Upper lobe of left lung (tissue), 6 donors: ENCODE results near the gene FUCA2. TPM values are rescaled to one million over a fixed set of nuclear protein-coding genes. Genes with fewer than 3 reads are reported as not detected.

Experiments used
- ATAC-seq, 2 donors: fragments of 200-7000 bp; cut with Tn5 transposase; one replicate each; pipeline ENCODE4 v1.9.1; 2022; ENCODE audit warnings: mild to moderate bottlenecking in 2 of 2, moderate library complexity in 2 of 2; ENCODE audit not compliant: low FRiP score in 2 of 2
- DNase-seq, 2 donors: peaks; one replicate each; pipeline ENCODE4 v3.0.0-alpha.2; 2019 to 2020
- H3K27ac ChIP-seq, 4 donors: fragments of 200-600 bp; sonication (generic); one replicate each; pipeline ENCODE4 v1.5.1; 2016 to 2019
- H3K27me3 ChIP-seq, 4 donors: fragments of 200-600 bp; sonication (generic); one replicate each; pipeline ENCODE4 v1.5.1; 2017 to 2019
- H3K36me3 ChIP-seq, 4 donors: fragments of 200-600 bp; sonication (generic); one replicate each; pipeline ENCODE4 v1.5.1; 2016 to 2019
- H3K4me1 ChIP-seq, 4 donors: fragments of 200-600 bp; sonication (generic); one replicate each; pipeline ENCODE4 v1.5.1; 2018 to 2019
- H3K4me3 ChIP-seq, 4 donors: fragments of 200-600 bp; sonication (generic); one replicate each; pipeline ENCODE4 v1.5.1; 2017 to 2019; ENCODE audit warnings: mild to moderate bottlenecking in 2 of 4, moderate library complexity in 1 of 4
- H3K9me3 ChIP-seq, 4 donors: fragments of 200-600 bp; sonication (generic); one replicate each; pipeline ENCODE4 v1.5.1; 2018 to 2019
- EP300 ChIP-seq, 4 donors: sonication (generic); formaldehyde crosslinking; IDR thresholded peaks; one replicate each; pipeline ENCODE4 v1.5.1; 2017; ENCODE audit warnings: antibody characterized with exemption in 4 of 4, control low read depth in 2 of 4
- POLR2A ChIP-seq, 4 donors: fragments of 450-650 bp; IDR thresholded peaks; one replicate each; pipeline ENCODE4 v1.5.1; 2016 to 2017; ENCODE audit warnings: antibody characterized with exemption in 4 of 4, mild to moderate bottlenecking in 2 of 4
- POLR2AphosphoS5 ChIP-seq, 2 donors: sonication (generic); formaldehyde crosslinking; IDR thresholded peaks; one replicate each; pipeline ENCODE4 v1.5.1; 2017; ENCODE audit warnings: antibody characterized with exemption in 2 of 2
- WGBS, 2 donors: methylation state at CpG; one replicate each; pipeline ENCODE4 v1.1.5; 2017 to 2018; 5-methylcytosine and 5-hydroxymethylcytosine counted together
- total RNA-seq, 6 donors: library from RNA; depleted of rRNA in 4 of 6; stranded (reverse); fragments of >200 nt in 4 of 6; gene quantifications; one replicate each; pipeline versions ENCODE4 v1.1.0 to v1.2.1, GENCODE V29; 2016 to 2021
- TF ChIP-seq, protein P1 (sequence below), 6 experiments: fragments of 450-650 bp in 4 of 6; fragments of 200-600 bp in 2 of 6; sonication (generic) in 2 of 6; IDR thresholded peaks; one replicate each; pipeline ENCODE4 v1.5.1; 2016 to 2019; ENCODE audit warnings: antibody characterized with exemption in 6 of 6
- donor health status: DM: no; HTN: no; CAD: no; lungs with moderate emphysema.
- donor health status: DM: no; HTN: yes; CAD: no; lungs with severe emphysema.

FUCA2 gene
- 10 to 100 TPM; 23.1 to 69.9 (median 34.2) TPM for total RNA-seq

DNA sequence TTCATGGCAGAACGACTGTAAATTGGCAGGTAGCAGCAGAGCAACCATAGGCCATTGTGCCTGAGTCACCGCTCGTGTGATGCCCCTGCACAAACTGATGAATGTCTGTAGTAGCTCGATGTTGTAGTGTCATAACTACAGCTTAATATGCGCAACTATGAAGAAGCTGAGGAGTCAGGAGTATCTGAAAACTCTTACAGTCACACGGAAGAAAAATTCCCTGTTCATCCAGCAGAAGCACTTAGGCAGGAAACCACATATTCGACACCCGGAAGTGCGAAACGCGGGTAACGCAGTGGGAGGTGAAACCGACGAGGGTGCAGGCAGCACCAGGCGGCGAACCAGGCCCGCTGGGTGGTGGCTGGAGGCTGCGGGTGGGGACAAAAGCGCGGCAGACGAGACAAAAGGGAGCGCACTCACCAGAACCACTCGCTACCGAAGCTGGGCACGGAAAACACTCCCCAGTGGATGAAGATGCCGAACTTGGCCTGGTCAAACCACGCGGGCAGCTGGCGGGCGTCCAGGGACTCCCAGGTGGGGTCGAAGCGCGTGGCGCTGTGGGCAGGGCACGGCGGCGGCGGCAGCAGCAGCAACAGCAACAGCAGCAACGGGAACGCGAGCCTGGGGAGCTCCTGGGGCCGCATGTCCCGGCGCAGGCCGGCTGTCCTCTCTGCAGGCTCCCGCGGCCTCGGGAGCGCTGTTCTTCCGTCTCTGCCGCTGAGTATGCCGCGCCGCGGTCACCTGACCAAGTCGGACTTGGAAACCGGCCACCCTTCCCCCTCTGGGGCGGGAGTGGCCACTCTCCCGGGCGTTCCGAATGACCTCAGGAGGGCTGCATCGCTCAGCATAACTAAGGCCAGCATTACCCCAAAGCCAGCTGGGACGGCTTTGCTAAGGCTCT lies at the start of gene FUCA2:
Gene FUCA2 (minus strand): TSS at position 730 of the 901 bp plus-strand sequence. CDS start 86 bp downstream, at position 644.
- TF ChIP-seq, protein P1, sequence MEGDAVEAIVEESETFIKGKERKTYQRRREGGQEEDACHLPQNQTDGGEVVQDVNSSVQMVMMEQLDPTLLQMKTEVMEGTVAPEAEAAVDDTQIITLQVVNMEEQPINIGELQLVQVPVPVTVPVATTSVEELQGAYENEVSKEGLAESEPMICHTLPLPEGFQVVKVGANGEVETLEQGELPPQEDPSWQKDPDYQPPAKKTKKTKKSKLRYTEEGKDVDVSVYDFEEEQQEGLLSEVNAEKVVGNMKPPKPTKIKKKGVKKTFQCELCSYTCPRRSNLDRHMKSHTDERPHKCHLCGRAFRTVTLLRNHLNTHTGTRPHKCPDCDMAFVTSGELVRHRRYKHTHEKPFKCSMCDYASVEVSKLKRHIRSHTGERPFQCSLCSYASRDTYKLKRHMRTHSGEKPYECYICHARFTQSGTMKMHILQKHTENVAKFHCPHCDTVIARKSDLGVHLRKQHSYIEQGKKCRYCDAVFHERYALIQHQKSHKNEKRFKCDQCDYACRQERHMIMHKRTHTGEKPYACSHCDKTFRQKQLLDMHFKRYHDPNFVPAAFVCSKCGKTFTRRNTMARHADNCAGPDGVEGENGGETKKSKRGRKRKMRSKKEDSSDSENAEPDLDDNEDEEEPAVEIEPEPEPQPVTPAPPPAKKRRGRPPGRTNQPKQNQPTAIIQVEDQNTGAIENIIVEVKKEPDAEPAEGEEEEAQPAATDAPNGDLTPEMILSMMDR (IDR thresholded peaks at IDR 0.05), result peak in 3 of 6 experiments; percentile 9 to 26 (median 12)
- TF ChIP-seq POLR2AphosphoS5 (IDR thresholded peaks at IDR 0.05) (peak; percentile 62 to 63), EP300 (IDR thresholded peaks at IDR 0.05) (peak in 1 of 4 donors; percentile 43), POLR2A (IDR thresholded peaks at IDR 0.05) (peak in 3 of 4 donors; percentile 77 to 95 (median 84))
- DNase-seq (peak; percentile 95), ATAC-seq (peak; percentile 93 to 96)
- WGBS, 2 donors, result 2 to 6% methylated on average over 20 to 44 of the region's 63 CpGs
- H3K4me3 ChIP-seq, result peak within 1 kb of the TSS; percentile 65 to 90 (median 74)
- no peaks in the 10 kb centered on the region for H3K9me3 ChIP-seq
- H3K27me3 ChIP-seq, result no peaks in the 10 kb centered on the region
- H3K27ac ChIP-seq, result peak within 1 kb of the TSS; percentile 85 to 97 (median 90)
- peaks cover 12 to 45% (median 35%) of the 10 kb centered on the region in 4 donors for H3K4me1 ChIP-seq
- H3K36me3 ChIP-seq, result peaks cover 0 to 10% (median 4%) of the 10 kb centered on the region in 4 donors

DNA sequence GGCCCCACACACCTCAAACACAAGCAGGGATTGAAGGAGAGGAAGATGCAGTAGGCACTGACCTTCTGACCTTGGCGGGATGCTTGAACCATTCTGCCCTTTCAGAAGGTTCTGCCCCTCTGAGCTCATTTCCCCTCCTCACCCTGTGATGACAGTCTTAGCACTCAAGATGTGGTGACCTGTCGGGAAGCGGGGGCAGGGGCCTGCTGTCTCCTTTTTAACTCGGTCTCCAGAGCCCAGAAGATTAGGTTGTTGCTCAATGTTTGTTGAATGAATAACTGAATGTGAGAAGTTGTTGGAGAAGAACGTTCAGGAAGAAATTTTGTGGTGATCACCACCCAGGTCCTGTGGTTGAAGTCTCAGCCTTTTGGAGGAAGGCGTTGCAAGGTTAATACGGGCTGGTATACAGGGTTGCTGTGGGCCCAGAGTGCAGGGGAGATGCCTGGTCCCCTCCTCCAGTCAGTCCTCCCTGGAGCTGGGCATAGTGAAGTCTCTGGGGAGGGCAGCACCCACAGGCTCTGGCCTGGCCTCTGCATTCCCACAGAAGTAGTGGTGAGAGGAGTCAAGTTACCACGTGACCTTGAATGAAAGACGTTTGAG lies 49.7 kb upstream of the FUCA2 start:
- H3K4me1 ChIP-seq, result no peaks in the 10 kb centered on the region
- ATAC-seq (peak in 1 of 2 donors; percentile 42), DNase-seq (no peak)
- H3K36me3 ChIP-seq, result no peaks in the 10 kb centered on the region
- H3K4me3 ChIP-seq, result no peak overlapping the region
- no peaks in the 10 kb centered on the region for H3K9me3 ChIP-seq
- no peak for TF ChIP-seq POLR2AphosphoS5 (IDR thresholded peaks at IDR 0.05)
- no peak for TF ChIP-seq POLR2A (IDR thresholded peaks at IDR 0.05)
- TF ChIP-seq, protein P1 (IDR thresholded peaks at IDR 0.05), result no peak
- TF ChIP-seq EP300 (IDR thresholded peaks at IDR 0.05), result no peak
- WGBS, 2 donors, result 87% methylated on average over 8 to 9 of the region's 9 CpGs
- no peak overlapping the region for H3K27ac ChIP-seq
- no peaks in the 10 kb centered on the region for H3K27me3 ChIP-seq

DNA sequence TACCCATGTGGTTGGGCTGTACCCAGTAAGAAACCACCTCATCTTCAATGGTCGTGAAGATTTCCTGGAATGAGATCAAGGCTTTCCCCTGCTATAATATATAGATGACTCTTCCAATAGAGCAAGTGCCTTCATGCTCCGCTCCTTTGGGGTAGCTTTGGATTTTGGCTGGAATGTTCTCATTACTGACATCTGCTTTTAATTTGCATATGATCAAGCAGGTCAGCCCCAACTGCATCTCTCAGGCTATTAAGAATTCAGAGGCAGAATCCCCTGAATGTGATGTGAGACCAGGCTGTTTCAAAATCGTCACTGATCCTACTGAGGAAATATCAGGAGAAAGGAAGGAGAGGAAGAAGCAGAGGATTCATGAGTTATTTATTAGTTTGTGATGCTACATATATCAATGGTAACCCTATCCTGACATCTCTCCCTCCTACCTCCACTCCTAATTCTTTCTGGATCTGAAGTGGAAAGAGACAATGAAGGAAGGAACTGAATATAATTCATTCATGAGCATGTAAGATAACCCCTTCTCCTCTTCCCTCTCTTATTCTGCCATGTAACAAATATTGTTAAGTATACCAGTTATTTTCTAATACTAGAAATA lies 47.6 kb upstream of the FUCA2 start:
- Histone ChIP-seq H3K4me3 (no peak overlapping the region), H3K4me1 (no peaks in the 10 kb centered on the region), H3K27me3 (no peaks in the 10 kb centered on the region), H3K36me3 (no peaks in the 10 kb centered on the region), H3K9me3 (no peaks in the 10 kb centered on the region), H3K27ac (no peak overlapping the region)
- 81 to 94% methylated on average over 3 of the region's 3 CpGs for WGBS, 2 donors
- no peak for TF ChIP-seq EP300 (IDR thresholded peaks at IDR 0.05)
- no peak for TF ChIP-seq POLR2A (IDR thresholded peaks at IDR 0.05)
- no peak for TF ChIP-seq POLR2AphosphoS5 (IDR thresholded peaks at IDR 0.05)
- TF ChIP-seq, protein P1 (IDR thresholded peaks at IDR 0.05), result no peak
- no peak for DNase-seq
- no peak for ATAC-seq

- DNase-seq (no peak), ATAC-seq (no peak)
- no peaks in the 10 kb centered on the region for H3K4me1 ChIP-seq
- H3K27ac ChIP-seq, result no peak overlapping the region
- H3K4me3 ChIP-seq, result no peak overlapping the region
- no peaks in the 10 kb centered on the region for H3K27me3 ChIP-seq
- TF ChIP-seq, protein P1 (IDR thresholded peaks at IDR 0.05), result no peak
- TF ChIP-seq EP300 (IDR thresholded peaks at IDR 0.05) (no peak), POLR2AphosphoS5 (IDR thresholded peaks at IDR 0.05) (no peak), POLR2A (IDR thresholded peaks at IDR 0.05) (no peak)
- 93 to 94% methylated on average over 6 of the region's 6 CpGs for WGBS, 2 donors
- H3K9me3 ChIP-seq, result no peaks in the 10 kb centered on the region
- H3K36me3 ChIP-seq, result no peaks in the 10 kb centered on the region
Observed at GRCh38 chr6:143556529-143556928, 45.0 kb upstream of the FUCA2 start.
